IPS-NIHi11 (cell line): Measurements from ENCODE around the gene COLQ.
"Not testable (repeated sequence)": the region's sequence is repeated elsewhere in the genome, so short reads cannot be mapped to it uniquely, and the experiment has no call there.

Experiments
- DNase-seq: peaks from one replicate; pipeline ENCODE4 v3.0.0; 2012; ENCODE audit warnings: mixed read lengths, low spot score

Gene COLQ

GRCh38 chr3:15521573-15521965 lies at the start of gene COLQ:
Gene COLQ, minus strand, starts transcription at chr3:15521706. Its CDS starts 81 bp downstream, at chr3:15521625.
- no peak for DNase-seq

- DNase-seq = no peak
These were observed 41.7 kb upstream of the COLQ start for GRCh38 chr3:15563190-15563589.

- no peak for DNase-seq
These were observed 41.1 kb upstream of the COLQ start for GRCh38 chr3:15562560-15562959.

GRCh38 chr3:15558581-15558980 lies 37.1 kb upstream of the COLQ start:
- DNase-seq = no peak

GRCh38 chr3:15557511-15557946 lies 36.0 kb upstream of the COLQ start:
- DNase-seq = peak; percentile 68

GRCh38 chr3:15556512-15556911 lies 35.0 kb upstream of the COLQ start:
- DNase-seq = no peak

GRCh38 chr3:15553749-15554148 lies 32.2 kb upstream of the COLQ start:
- DNase-seq = no peak

- no peak for DNase-seq
These were observed 30.4 kb upstream of the COLQ start for GRCh38 chr3:15551902-15552301.

- DNase-seq = no peak
These were observed 28.3 kb upstream of the COLQ start for GRCh38 chr3:15549846-15550245.

GRCh38 chr3:15542614-15543013 lies 21.1 kb upstream of the COLQ start:
- no peak for DNase-seq

GRCh38 chr3:15541371-15541770 lies 19.9 kb upstream of the COLQ start:
- no peak for DNase-seq

GRCh38 chr3:15539066-15539465 lies 17.6 kb upstream of the COLQ start:
- DNase-seq = no peak

GRCh38 chr3:15538345-15538744 lies 16.8 kb upstream of the COLQ start:
- no peak for DNase-seq

GRCh38 chr3:15536856-15537255 lies 15.3 kb upstream of the COLQ start:
- DNase-seq = no peak

- DNase-seq = no peak
These were observed 14.2 kb upstream of the COLQ start for GRCh38 chr3:15535732-15536131.

- DNase-seq = not testable (repeated sequence)
These were observed 11.1 kb upstream of the COLQ start for GRCh38 chr3:15532614-15533013.

GRCh38 chr3:15531346-15531745 lies 9.8 kb upstream of the COLQ start:
- no peak for DNase-seq

GRCh38 chr3:15528854-15529537 lies 7.5 kb upstream of the COLQ start:
- DNase-seq = no peak

- peak; percentile 82 for DNase-seq
These were observed 5.5 kb upstream of the COLQ start for GRCh38 chr3:15527031-15527459.

- DNase-seq = no peak
These were observed 4.3 kb upstream of the COLQ start for GRCh38 chr3:15525790-15526189.

GRCh38 chr3:15523660-15524417 lies 2.3 kb upstream of the COLQ start:
- no peak for DNase-seq

GRCh38 chr3:15522016-15522415 lies 510 bp upstream of the COLQ start:
- DNase-seq = no peak

GRCh38 chr3:15520804-15521572 lies 518 bp downstream of the COLQ start:
- DNase-seq = no peak
